NCI-H526 treated with DMSO at 0.1 percent for 48 hours (cell line): Measurements from ENCODE around the gene OVOL1.

Source experiments
- DNase-seq: peaks from one replicate; lab custom pipeline; 2025; lab: John Stamatoyannopoulos, UW

OVOL1 gene

GRCh38 chr11:65777821-65778361 lies 9.0 kb upstream of the OVOL1 start:
- DNase-seq = no peak

- DNase-seq = no peak
Observed at GRCh38 chr11:65778431-65778900, 8.4 kb upstream of the OVOL1 start.

GRCh38 chr11:65778901-65779668 lies 7.8 kb upstream of the OVOL1 start:
- no peak for DNase-seq

GRCh38 chr11:65779669-65779918 lies 7.3 kb upstream of the OVOL1 start:
- no peak for DNase-seq

DNA sequence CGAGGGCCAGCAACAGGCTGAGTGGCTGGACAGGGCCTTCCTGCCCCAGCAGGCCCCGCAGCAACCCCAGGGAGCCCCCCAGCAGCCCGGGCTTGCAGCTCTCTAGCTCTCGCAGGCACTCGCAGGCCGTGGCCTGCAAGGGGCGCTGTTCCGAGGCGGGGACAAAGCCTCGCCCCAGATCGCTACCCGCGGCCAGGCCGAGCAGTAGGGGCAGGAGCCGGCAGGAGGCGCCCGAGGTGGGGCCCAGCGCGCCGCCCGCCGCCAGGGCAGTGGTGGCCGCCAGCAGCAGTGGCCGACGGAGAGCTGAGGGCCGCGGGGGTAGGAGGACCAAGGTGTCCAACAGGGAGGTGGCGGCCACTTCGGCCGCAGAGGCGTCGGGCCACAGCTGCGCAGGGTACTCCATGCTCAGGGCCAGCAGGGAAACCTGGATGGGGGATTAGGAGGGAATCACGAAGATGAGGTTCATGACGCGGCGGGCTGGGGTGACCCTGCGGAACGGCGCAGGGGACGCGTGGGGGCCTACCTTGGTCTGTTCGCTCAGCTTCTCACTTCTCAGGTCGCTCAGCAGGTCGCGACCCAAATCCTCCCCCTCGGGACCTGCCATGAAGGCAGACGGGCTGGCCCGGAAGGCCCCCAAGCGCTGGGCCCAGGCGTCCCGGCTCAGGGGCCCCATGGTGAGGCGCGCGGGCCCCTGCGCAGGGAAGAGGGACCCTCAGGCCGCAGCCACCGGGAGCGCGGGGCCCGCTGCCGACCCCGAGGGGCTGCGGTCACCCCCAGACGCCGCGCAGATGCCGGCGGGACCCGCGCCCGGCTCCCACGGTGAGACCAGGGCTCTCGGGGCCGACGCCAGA lies 6.7 kb upstream of the OVOL1 start:
- peak; percentile 69 for DNase-seq

DNA sequence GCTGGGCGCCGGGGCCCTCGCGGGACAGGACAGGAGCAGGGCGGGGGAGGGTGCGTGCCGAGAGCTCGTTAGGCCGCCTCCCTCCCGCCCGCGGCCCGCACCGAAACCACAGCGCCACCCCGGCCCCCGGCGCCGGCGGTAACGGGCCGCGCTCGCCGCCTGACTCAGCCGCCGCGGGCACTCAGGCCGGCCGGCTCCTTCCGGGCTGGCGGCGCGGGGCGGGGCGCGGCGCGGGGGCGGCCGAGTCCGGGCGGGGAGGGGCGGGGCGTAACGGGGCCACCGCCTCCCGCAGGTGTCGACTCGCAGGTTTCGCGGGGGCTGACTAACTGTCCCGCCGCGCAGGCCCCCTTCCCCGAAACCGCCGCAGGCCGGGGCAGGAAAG lies 6.1 kb upstream of the OVOL1 start, which contains the start of gene AP5B1:
Gene AP5B1 (minus strand): TSS at position 207 of the 382 bp plus-strand sequence. CDS start 385 bp downstream, outside the sequence.
- DNase-seq = peak; percentile 37

DNA sequence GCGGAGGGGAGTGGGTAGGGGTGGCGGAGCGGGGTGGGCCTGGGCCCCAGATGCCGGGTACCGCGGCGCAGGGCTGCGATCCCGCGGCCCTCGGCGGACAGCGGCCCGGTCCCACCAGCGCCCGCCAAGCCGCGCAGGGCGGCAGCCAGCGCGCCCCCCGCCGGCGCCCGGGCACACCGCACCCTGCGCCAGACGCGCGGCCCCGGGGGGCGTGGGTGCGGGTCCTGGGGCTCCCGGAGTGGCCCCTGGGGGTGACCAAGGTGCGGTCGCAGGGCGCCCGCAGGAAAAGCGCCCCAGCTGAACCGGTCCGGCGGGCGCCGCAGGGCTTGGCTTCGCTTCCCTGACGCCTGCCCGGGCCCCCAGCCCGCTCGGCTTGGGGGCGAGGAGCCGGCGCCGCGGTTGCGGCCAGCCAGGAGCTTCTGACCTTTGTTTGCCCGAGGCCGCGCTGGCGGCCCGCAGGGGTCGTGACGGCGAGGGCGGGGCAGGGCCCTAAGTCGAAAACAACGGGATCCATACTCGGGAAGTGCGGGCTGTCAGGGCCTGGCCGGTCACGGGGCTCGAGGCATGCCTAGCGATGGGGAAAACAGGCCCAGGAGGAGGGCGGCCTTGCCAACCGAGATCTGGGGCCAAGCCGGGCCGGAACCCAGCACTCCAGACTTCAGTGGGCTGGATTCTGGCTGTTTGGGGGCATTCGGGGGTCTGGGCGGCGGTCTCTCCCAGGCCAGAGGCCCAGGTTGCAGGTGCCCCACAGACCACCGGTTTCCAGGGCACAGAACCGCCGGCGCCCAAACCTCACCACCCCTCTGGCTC lies 5.5 kb upstream of the OVOL1 start:
- DNase-seq = no peak

DNA sequence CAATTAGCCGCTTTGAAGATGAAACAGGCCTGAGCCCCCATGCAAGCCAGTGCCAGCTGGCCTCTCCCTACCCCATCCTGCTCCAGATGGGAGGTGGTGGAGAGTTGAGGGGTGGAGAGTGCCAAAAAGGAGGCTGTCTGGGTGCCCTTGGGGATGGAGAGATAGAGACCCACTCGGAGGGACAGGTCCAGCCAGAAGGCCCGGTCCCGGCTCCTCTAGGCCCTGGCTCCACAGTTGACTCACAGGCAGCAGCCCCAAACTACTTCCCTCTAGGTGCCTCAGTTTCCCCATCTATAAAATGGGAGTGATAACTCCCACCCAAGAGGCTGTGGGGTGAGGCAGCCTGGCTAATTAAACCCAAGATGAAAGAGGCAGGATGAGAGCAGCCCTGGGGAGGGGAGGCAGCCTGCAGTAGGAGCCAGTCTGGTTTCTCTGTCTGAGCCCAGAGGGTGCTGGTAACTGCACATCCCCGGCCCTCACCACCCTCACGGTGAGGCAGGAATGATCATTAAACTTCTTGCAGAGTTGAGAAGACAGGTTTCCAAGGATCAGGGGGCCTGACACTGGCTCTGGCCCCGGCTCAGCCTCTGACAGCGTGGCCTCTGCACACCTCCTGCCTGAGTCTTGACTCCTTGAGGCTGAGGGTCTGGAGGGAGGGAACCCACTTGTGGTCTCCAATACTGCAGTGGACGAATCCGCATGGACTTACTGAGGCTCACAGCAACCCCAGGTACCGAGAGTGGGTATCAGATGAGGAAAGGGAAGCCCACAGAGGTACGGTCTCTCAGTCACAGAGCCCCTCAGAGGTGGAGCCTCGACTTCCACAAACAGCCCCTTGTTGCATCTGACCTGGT lies 4.7 kb upstream of the OVOL1 start:
- no peak for DNase-seq

- DNase-seq = no peak
Observed at GRCh38 chr11:65782816-65783228, 4.0 kb upstream of the OVOL1 start.

GRCh38 chr11:65785319-65786007 lies 1.4 kb upstream of the OVOL1 start:
- DNase-seq = no peak

- DNase-seq = no peak
Observed at GRCh38 chr11:65786008-65786785, 666 bp upstream of the OVOL1 start.

- DNase-seq = peak; percentile 75
Observed at GRCh38 chr11:65787649-65788622, 1.1 kb downstream of the OVOL1 start.

- DNase-seq = no peak
Observed at GRCh38 chr11:65788821-65789220, 2.0 kb downstream of the OVOL1 start.

GRCh38 chr11:65789230-65790103 lies 2.6 kb downstream of the OVOL1 start:
- DNase-seq = no peak

GRCh38 chr11:65790104-65790901 lies 3.4 kb downstream of the OVOL1 start:
- DNase-seq = no peak

- no peak for DNase-seq
Observed at GRCh38 chr11:65790902-65791650, 4.2 kb downstream of the OVOL1 start.
